HEK293 (cell line): ENCODE results near the gene HPS6.

Experiments used
- CTCF ChIP-seq: fragments of 450-650 bp; formaldehyde crosslinking; IDR thresholded peaks from 2 replicates; pipeline ENCODE4 v1.5.1; 2016; ENCODE audit warnings: missing biosample characterization, missing genetic modification characterization
- GFI1B ChIP-seq: fragments of 450-650 bp; formaldehyde crosslinking; IDR thresholded peaks from 2 replicates; pipeline ENCODE4 v1.5.1; 2016; ENCODE audit warnings: missing biosample characterization, missing genetic modification characterization
- SCRT2 ChIP-seq: fragments of 450-650 bp; formaldehyde crosslinking; IDR thresholded peaks from 2 replicates; pipeline ENCODE4 v1.5.1; 2016; ENCODE audit warnings: missing biosample characterization, missing genetic modification characterization
- YY1 ChIP-seq: fragments of 450-650 bp; formaldehyde crosslinking; IDR thresholded peaks from 2 replicates; pipeline ENCODE4 v1.5.1; 2018; ENCODE audit warnings: missing biosample characterization, missing genetic modification characterization
- ZFP3 ChIP-seq: fragments of 450-650 bp; formaldehyde crosslinking; IDR thresholded peaks from 2 replicates; pipeline ENCODE4 v1.5.1; 2016; ENCODE audit warnings: low read depth, missing biosample characterization, missing genetic modification characterization
- ZIC2 ChIP-seq: fragments of 450-650 bp; formaldehyde crosslinking; IDR thresholded peaks from 2 replicates; pipeline ENCODE4 v1.5.1; 2016; ENCODE audit warnings: missing biosample characterization, missing genetic modification characterization
- ZNF184 ChIP-seq: fragments of 450-650 bp; IDR thresholded peaks from 2 replicates; pipeline ENCODE4 v1.5.1; 2018; ENCODE audit warnings: missing biosample characterization, mild to moderate bottlenecking, missing genetic modification characterization
- ZNF274 ChIP-seq, 2 experiments: fragments of 200-500 bp in 1 of 2; fragments of 450-650 bp in 1 of 2; sonication (Bioruptor generic) in 1 of 2; formaldehyde crosslinking in 1 of 2; IDR thresholded peaks; 2 replicates each; pipeline versions ENCODE4 v1.5.1 to v1.6.1; 2014 to 2016; ENCODE audit warnings: borderline replicate concordance in 1 of 2, inconsistent platforms in 1 of 2, low read length in 1 of 2, missing biosample characterization in 1 of 2, missing genetic modification characterization in 1 of 2
- ZNF324 ChIP-seq: fragments of 450-650 bp; formaldehyde crosslinking; IDR thresholded peaks from 2 replicates; pipeline ENCODE4 v1.5.1; 2016; ENCODE audit warnings: missing biosample characterization, missing genetic modification characterization
- ZNF510 ChIP-seq: fragments of 450-650 bp; formaldehyde crosslinking; IDR thresholded peaks from 2 replicates; pipeline ENCODE4 v1.5.1; 2018; ENCODE audit warnings: mild to moderate bottlenecking, missing genetic modification characterization, missing biosample characterization; ENCODE audit not compliant: insufficient replicate concordance
- ZNF639 ChIP-seq: fragments of 450-650 bp; formaldehyde crosslinking; IDR thresholded peaks from 2 replicates; pipeline ENCODE4 v1.5.1; 2016; ENCODE audit warnings: missing biosample characterization, missing genetic modification characterization

GRCh38 chr10:102038410-102038809 is 26.7 kb upstream of the HPS6 start:
- TF ChIP-seq YY1 (no peak), CTCF (tag by site-specific recombination) (no peak), ZNF639 (tag by site-specific recombination) (no peak), ZNF184 (tag by site-specific recombination) (no peak), GFI1B (tag by site-specific recombination) (no peak), ZFP3 (no peak), SCRT2 (tag by site-specific recombination) (no peak), ZIC2 (tag by site-specific recombination) (no peak), ZNF324 (tag by site-specific recombination) (no peak), ZNF510 (tag by site-specific recombination) (no peak), ZNF274 (IDR thresholded peaks at IDR 0.05; ENCODE audit: low read length) (no peak), ZNF274 (tag by site-specific recombination; IDR thresholded peaks at IDR 0.05; ENCODE audit: borderline replicate concordance) (no peak)
